ENCODE results near the gene ERN1. TPM values are rescaled to one million over a fixed set of nuclear protein-coding genes. Genes with fewer than 3 reads are reported as not detected.

The ERN1 gene
- total and polyA plus RNA-seq, 2 of the 13 experiments (the other 11 are each of a cell fraction or from before 2014, with no cell fraction given): 6.0 to 12.7 TPM

- TF ChIP-seq ZBTB40 (IDR thresholded peaks at IDR 0.05) (no peak), ZBTB40 (CRISPR knock-in tag; IDR thresholded peaks at IDR 0.05) (peak; percentile 80), ZNF607 (CRISPR knock-in tag; IDR thresholded peaks at IDR 0.05; ENCODE audit: borderline replicate concordance) (peak; percentile 96; the same call in 1 of the 2 replicates), PATZ1 (CRISPR knock-in tag; IDR thresholded peaks at IDR 0.05) (peak; percentile 70), RNF219 (CRISPR knock-in tag; IDR thresholded peaks at IDR 0.05) (peak; percentile 99), SALL1 (CRISPR knock-in tag; IDR thresholded peaks at IDR 0.05) (peak; percentile 96), ZNF30 (CRISPR knock-in tag; IDR thresholded peaks at IDR 0.05) (0 out of 2 replicates have a peak, but pooled peaks have one; percentile 89), TARDBP (CRISPR knock-in tag; IDR thresholded peaks at IDR 0.05) (peak; percentile 96), FOXP1 (IDR thresholded peaks at IDR 0.05) (no peak), FOXP1 (CRISPR knock-in tag; IDR thresholded peaks at IDR 0.05) (peak; percentile 16; the same call in 1 of the 2 replicates), TSC22D2 (CRISPR knock-in tag; IDR thresholded peaks at IDR 0.05; ENCODE audit: borderline replicate concordance) (peak; percentile 85; the same call in 1 of the 2 replicates), ZNF713 (CRISPR knock-in tag; IDR thresholded peaks at IDR 0.05) (peak; percentile 83; the same call in 1 of the 2 replicates), SOX13 (IDR thresholded peaks at IDR 0.05) (peak; percentile 71; the same call in 1 of the 2 replicates), SOX13 (CRISPR knock-in tag; conservative IDR thresholded peaks at IDR 0.05 in 1 of 2, IDR thresholded peaks at IDR 0.05 in 1 of 2) (peak; percentile 56 to 77; a peak in 2 of 4 replicates), GPN1 (CRISPR knock-in tag; IDR thresholded peaks at IDR 0.05; ENCODE audit: borderline replicate concordance) (0 out of 2 replicates have a peak, but pooled peaks have one; percentile 57), JUN (CRISPR knock-in tag; IDR thresholded peaks at IDR 0.05) (peak; percentile 74), SAFB2 (CRISPR knock-in tag; IDR thresholded peaks at IDR 0.05; ENCODE audit: borderline replicate concordance, low read depth) (peak; percentile 97)
These were observed 15.9 kb upstream of the ERN1 start (continued) for GRCh38 chr17:64145751-64146417.

Data from HepG2 (cell line).